ENCODE measurements around the gene ANK3.

ANK3 gene

GRCh38 chr10:60139290-60139689 is 250.4 kb downstream of the ANK3 start:
- DNase-seq (ENCODE audit: low read depth in 2 of 2): no peak

- no peak for DNase-seq (ENCODE audit: low read depth in 2 of 2)
These were observed 250.8 kb downstream of the ANK3 start for GRCh38 chr10:60138842-60139241.

- DNase-seq (ENCODE audit: low read depth in 2 of 2): no peak
These were observed 251.6 kb downstream of the ANK3 start for GRCh38 chr10:60138026-60138425.

- DNase-seq (ENCODE audit: low read depth in 2 of 2): no peak
These were observed 252.2 kb downstream of the ANK3 start for GRCh38 chr10:60137292-60137992.

- no peak for DNase-seq (ENCODE audit: low read depth in 2 of 2)
These were observed 254.7 kb downstream of the ANK3 start for GRCh38 chr10:60135020-60135419.

- DNase-seq (ENCODE audit: low read depth in 2 of 2): no peak
These were observed 255.1 kb downstream of the ANK3 start for GRCh38 chr10:60134548-60134947.

- DNase-seq (ENCODE audit: low read depth in 2 of 2): no peak
These were observed 259.5 kb downstream of the ANK3 start for GRCh38 chr10:60130130-60130579.

- DNase-seq (ENCODE audit: low read depth in 2 of 2): no peak
These were observed 263.8 kb downstream of the ANK3 start for GRCh38 chr10:60125895-60126294.

GRCh38 chr10:60124536-60124935 is 265.1 kb downstream of the ANK3 start:
- DNase-seq (ENCODE audit: low read depth in 2 of 2): no peak

- no peak for DNase-seq (ENCODE audit: low read depth in 2 of 2)
These were observed 266.0 kb downstream of the ANK3 start for GRCh38 chr10:60123668-60124067.

- DNase-seq (ENCODE audit: low read depth in 2 of 2): no peak
These were observed 266.5 kb downstream of the ANK3 start for GRCh38 chr10:60123172-60123571.

- DNase-seq (ENCODE audit: low read depth in 2 of 2): no peak
These were observed 267.5 kb downstream of the ANK3 start for GRCh38 chr10:60122190-60122589.

GRCh38 chr10:60114765-60115586 is 274.7 kb downstream of the ANK3 start:
- DNase-seq (ENCODE audit: low read depth in 2 of 2): no peak

GRCh38 chr10:60110739-60111138 is 278.9 kb downstream of the ANK3 start:
- DNase-seq (ENCODE audit: low read depth in 2 of 2): no peak

- no peak for DNase-seq (ENCODE audit: low read depth in 2 of 2)
These were observed 282.2 kb downstream of the ANK3 start for GRCh38 chr10:60107308-60107976.

GRCh38 chr10:60105295-60105695 is 284.4 kb downstream of the ANK3 start:
- DNase-seq (ENCODE audit: low read depth in 2 of 2): no peak

- no peak for DNase-seq (ENCODE audit: low read depth in 2 of 2)
These were observed 287.9 kb downstream of the ANK3 start for GRCh38 chr10:60101821-60102220.

- DNase-seq (ENCODE audit: low read depth in 2 of 2): no peak
These were observed 289.5 kb downstream of the ANK3 start for GRCh38 chr10:60099998-60100747.

GRCh38 chr10:60098677-60099601 is 290.7 kb downstream of the ANK3 start:
- no peak for DNase-seq (ENCODE audit: low read depth in 2 of 2)

- no peak for DNase-seq (ENCODE audit: low read depth in 2 of 2)
These were observed 292.7 kb downstream of the ANK3 start for GRCh38 chr10:60096761-60097513.
